Sigmoid colon (tissue), 4 donors: ENCODE data around the gene LHPP.

Source experiments
- CTCF ChIP-seq, 4 experiments: fragments of 450-650 bp in 3 of 4; fragments of 200-600 bp in 1 of 4; IDR thresholded peaks; one replicate each; pipeline ENCODE4 v1.5.1; 2016 to 2019; ENCODE audit warnings: antibody characterized with exemption in 4 of 4, mild to moderate bottlenecking in 3 of 4, moderate library complexity in 2 of 4
- POLR2A ChIP-seq, 2 donors: fragments of 450-650 bp; IDR thresholded peaks; one replicate each; pipeline ENCODE4 v1.6.1; 2016; ENCODE audit warnings: antibody characterized with exemption in 2 of 2, mild to moderate bottlenecking in 2 of 2, moderate library complexity in 2 of 2
- POLR2AphosphoS5 ChIP-seq, 4 donors: sonication (generic); formaldehyde crosslinking; IDR thresholded peaks; one replicate each; pipeline ENCODE4 v1.6.1; 2017; ENCODE audit warnings: antibody characterized with exemption in 4 of 4

DNA sequence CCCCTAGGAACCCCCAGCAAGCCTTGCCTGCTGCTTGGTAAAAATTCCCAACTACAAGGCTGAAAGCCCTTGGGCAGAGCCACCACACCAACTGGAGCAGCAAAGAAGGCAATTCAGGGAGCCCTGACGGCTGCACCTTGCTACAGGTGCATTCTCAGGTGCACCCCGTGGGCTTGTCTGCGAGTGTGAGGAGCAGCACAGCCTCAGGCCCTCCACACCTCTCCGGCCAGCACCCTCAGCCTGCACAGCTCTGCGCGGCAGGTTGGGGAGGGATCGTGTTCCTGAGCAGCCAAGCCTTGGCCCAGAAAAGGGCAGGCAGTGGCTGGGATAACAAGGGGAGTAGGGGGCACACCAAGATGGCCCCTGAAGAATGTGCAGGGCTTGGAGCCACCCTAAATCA, 178.4 kb downstream of the LHPP start:
- TF ChIP-seq CTCF (IDR thresholded peaks at IDR 0.05) (no peak), POLR2AphosphoS5 (IDR thresholded peaks at IDR 0.05) (no peak), POLR2A (IDR thresholded peaks at IDR 0.05) (no peak)
